Stimulated activated naive CD4-positive, alpha-beta T cell treated with Interleukin-2 at 50 U/mL for 16 hours (primary cell): Measurements from ENCODE around the gene RNU6-9.

ENCODE experiments used
- DNase-seq: peaks from one replicate; lab custom pipeline; 2025; lab: John Stamatoyannopoulos, UW

RNU6-9 gene

GRCh38 chr19:899336-900042 lies 6.2 kb downstream of the RNU6-9 start:
- no peak for DNase-seq

- DNase-seq: no peak
Observed at GRCh38 chr19:900043-900301, 6.7 kb downstream of the RNU6-9 start.

- no peak for DNase-seq
Observed at GRCh38 chr19:900302-901111, 7.2 kb downstream of the RNU6-9 start.

- DNase-seq: no peak
Observed at GRCh38 chr19:901216-902092, 8.2 kb downstream of the RNU6-9 start.

GRCh38 chr19:902093-902370 lies 8.7 kb downstream of the RNU6-9 start:
- DNase-seq: no peak

GRCh38 chr19:902446-903226 lies 9.4 kb downstream of the RNU6-9 start:
- no peak for DNase-seq

- DNase-seq: no peak
Observed at GRCh38 chr19:903266-903797, 10.0 kb downstream of the RNU6-9 start.

GRCh38 chr19:904545-904944 lies 11.3 kb downstream of the RNU6-9 start:
- DNase-seq: no peak

GRCh38 chr19:906480-906879 lies 13.2 kb downstream of the RNU6-9 start:
- DNase-seq: no peak

GRCh38 chr19:907183-907853 lies 14.0 kb downstream of the RNU6-9 start:
- DNase-seq: no peak

- DNase-seq: no peak
Observed at GRCh38 chr19:911197-912033, 18.1 kb downstream of the RNU6-9 start.

GRCh38 chr19:912181-913079 lies 19.1 kb downstream of the RNU6-9 start:
- DNase-seq: peak; percentile 15

GRCh38 chr19:913080-913748 lies 19.9 kb downstream of the RNU6-9 start, which contains the start of gene R3HDM4:
R3HDM4 (minus strand) TSS chr19:913219; CDS start chr19:913157, 62 bp downstream.
- DNase-seq: peak; percentile 82

- peak; percentile 29 for DNase-seq
Observed at GRCh38 chr19:916645-917322, 23.5 kb downstream of the RNU6-9 start.

- peak; percentile 16 for DNase-seq
Observed at GRCh38 chr19:917323-918151, 24.3 kb downstream of the RNU6-9 start, which contains the start of gene KISS1R. KISS1R (plus strand) TSS chr19:917333; CDS start chr19:917503, 170 bp downstream.

- DNase-seq: no peak
Observed at GRCh38 chr19:918152-918437, 24.8 kb downstream of the RNU6-9 start.

- DNase-seq: no peak
Observed at GRCh38 chr19:918481-919198, 25.4 kb downstream of the RNU6-9 start.
